ENCODE results near the gene CRELD2. TPM values are rescaled to one million over a fixed set of nuclear protein-coding genes. Genes with fewer than 3 reads are reported as not detected.

Gene CRELD2
- total RNA-seq, 1 donor from 2014 or later = 17.5 TPM

DNA sequence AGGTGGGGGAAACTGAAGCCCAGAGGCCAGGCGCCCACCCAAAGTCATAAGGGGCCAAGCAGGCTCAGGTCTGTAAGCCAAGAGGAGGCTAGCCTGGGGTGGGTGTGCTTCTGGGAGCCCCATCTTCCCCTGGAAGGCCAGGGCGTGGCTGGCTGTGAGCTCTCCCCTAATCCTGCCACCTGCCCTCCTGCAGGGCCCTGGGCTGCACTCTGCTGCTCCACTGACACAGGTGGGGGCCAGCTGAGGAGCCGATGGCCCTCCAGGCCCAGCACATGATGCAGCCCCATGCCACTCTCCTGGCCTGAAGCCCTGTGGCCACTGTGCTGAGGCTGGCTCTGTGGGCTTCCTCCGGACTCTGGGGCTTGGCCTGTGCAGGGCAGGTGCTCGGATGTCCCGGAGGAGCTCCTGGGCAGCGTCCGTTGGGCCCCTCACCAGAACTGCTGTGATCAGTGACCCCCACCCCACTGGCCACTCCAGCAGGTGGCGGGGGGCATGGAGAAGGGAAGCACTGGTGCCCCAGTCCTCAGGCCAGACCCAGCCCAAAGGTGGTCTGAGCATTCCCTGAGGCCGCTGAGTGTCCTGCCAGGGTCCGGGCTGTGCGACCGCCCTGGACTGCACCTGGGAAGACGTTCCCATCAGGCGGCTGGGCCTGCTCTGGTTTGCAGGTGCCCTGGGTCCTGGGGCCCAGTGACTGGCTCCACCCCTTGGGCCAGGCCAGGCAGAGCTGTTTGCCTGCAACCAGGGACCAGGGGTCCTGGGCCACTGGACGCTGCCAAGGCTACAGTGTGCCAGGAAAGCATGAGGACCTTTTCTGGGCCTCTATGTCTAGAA lies 50.6 kb downstream of the CRELD2 start:
- DNase-seq = no peak

DNA sequence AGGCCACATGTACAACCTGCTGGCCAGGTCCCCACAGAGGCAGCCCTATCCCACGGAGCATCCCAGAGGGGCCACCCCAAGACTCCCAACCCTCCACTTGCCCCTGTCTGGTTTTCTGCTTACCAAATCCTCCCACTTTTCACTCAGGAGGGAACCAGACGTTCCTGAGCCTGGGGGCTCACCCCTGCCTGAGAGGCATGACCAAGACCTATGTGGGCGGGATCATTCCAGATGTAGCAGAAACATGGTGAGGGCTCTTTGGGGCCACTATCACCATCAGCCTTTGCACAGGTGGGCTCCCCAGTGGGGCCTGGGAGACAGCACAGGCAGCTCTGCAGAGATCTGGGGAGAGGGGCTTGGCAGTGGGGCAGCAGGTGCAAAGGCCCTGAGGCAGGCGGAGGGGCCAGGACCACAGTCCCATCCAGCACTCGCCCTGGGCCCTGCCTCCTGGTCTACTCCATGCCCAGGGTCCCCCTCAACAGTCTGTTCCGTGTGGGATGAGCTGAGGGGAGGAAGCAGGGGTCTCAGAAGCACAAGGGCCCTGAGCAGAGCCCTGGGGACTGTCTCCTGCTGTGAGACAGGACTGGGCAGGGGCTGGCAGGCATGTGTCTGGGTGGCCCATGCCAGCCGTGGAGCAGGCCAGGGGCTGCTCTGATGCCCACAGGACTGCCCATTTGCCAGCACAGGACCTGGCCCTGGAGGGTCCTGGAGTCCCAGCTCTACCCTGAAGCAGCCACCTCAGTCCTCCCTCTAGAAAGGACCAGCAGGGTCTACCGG lies 51.5 kb downstream of the CRELD2 start:
- DNase-seq = no peak

GRCh38 chr22:49970528-49971231 lies 52.2 kb downstream of the CRELD2 start:
- peak; percentile 50 for DNase-seq

GRCh38 chr22:49971232-49972162 lies 53.1 kb downstream of the CRELD2 start:
- DNase-seq = no peak

- no peak for DNase-seq
Measured at GRCh38 chr22:49972163-49973017, 54.0 kb downstream of the CRELD2 start.

- DNase-seq = no peak
Measured at GRCh38 chr22:49973018-49973961, 54.9 kb downstream of the CRELD2 start.

GRCh38 chr22:49975543-49976389 lies 57.3 kb downstream of the CRELD2 start:
- DNase-seq = no peak

DNA sequence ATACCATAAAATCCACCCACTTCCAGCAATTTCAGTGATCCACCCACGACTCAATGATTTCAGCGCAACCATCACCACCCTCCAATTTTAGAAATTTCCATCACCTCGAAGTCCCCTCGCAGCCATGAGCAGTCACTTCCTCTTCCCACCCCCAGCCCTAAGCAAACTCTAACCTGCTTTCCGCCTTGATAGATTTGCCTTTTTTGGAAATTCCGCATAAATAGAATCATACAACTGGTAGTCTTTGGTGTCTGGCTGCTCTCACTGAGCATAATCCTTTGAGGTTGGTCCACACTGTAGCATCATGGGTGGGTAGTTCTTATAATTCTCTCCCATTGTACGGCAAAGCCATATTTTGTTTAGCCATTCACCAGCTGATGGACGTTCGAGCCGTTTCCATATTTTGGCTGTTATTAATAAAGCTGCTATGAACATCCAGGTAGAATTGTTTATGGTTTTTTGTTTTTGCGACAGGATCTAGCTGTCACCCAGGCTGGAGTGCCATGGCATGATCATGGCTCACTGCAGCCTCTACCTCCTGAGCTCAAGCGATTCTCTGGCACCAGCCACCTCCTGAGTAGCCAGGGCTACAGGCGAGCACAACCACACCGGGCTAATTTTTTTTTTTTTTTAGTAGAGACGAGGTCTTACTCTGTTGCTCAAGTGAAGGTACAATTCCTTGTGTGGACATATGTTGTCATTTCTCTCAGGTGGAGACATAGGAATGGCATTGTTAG lies 58.2 kb downstream of the CRELD2 start:
- no peak for DNase-seq

Small RNA genes lying within 50 kb of the gene (small RNA-seq; reads per million reads assigned to genes)
- not detected for gene MIR6821 (ENCODE audit: low replicate concordance)

Other genes with a start within 250 kb of the CRELD2 start
- 33.7 TPM for gene BRD1, start 90.8 kb upstream of the CRELD2 start, total RNA-seq
- 9.1 TPM for gene ZBED4, start 64.8 kb upstream of the CRELD2 start, total RNA-seq
- gene ALG12, start 196 bp upstream of the CRELD2 start, total RNA-seq = 7.9 TPM
- 48.5 TPM for gene PIM3, start 42.1 kb downstream of the CRELD2 start, total RNA-seq
- gene IL17REL, start 94.1 kb downstream of the CRELD2 start, total RNA-seq = not detected
- gene TTLL8, start 139.7 kb downstream of the CRELD2 start, total RNA-seq = not detected
- 3.1 TPM for gene MLC1, start 166.8 kb downstream of the CRELD2 start, total RNA-seq
- 3.0 TPM for gene MOV10L1, start 171.4 kb downstream of the CRELD2 start, total RNA-seq